UCSD-AML1 (cell line): Measurements from ENCODE around the gene SNORC.

Experiments used
- DNase-seq: peaks from one replicate; lab custom pipeline; 2025; ENCODE audit not compliant: unreplicated experiment; lab: John Stamatoyannopoulos, UW

Gene SNORC

GRCh38 chr2:232869138-232870017 is 686 bp upstream of the SNORC start:
- DNase-seq = no peak

GRCh38 chr2:232870766-232871371 is 805 bp downstream of the SNORC start:
- no peak for DNase-seq

GRCh38 chr2:232871418-232871834 is 1.4 kb downstream of the SNORC start:
- DNase-seq = no peak

- no peak for DNase-seq
Observed at GRCh38 chr2:232871835-232872736, 2.0 kb downstream of the SNORC start.

GRCh38 chr2:232872826-232873225 is 2.8 kb downstream of the SNORC start:
- no peak for DNase-seq

GRCh38 chr2:232873292-232873908 is 3.3 kb downstream of the SNORC start:
- DNase-seq = no peak

GRCh38 chr2:232873909-232874641 is 4.0 kb downstream of the SNORC start:
- DNase-seq = no peak

GRCh38 chr2:232874677-232875223 is 4.7 kb downstream of the SNORC start:
- DNase-seq = no peak

- no peak for DNase-seq
Observed at GRCh38 chr2:232875256-232876121, 5.4 kb downstream of the SNORC start.

- no peak for DNase-seq
Observed at GRCh38 chr2:232876161-232876977, 6.3 kb downstream of the SNORC start.

GRCh38 chr2:232876978-232877441 is 6.9 kb downstream of the SNORC start:
- DNase-seq = no peak

- DNase-seq = no peak
Observed at GRCh38 chr2:232877940-232878511, 8.0 kb downstream of the SNORC start.

- DNase-seq = no peak
Observed at GRCh38 chr2:232878855-232879617, 9.0 kb downstream of the SNORC start.

GRCh38 chr2:232879618-232880494 is 9.8 kb downstream of the SNORC start:
- DNase-seq = no peak

- DNase-seq = no peak
Observed at GRCh38 chr2:232880764-232881351, 10.8 kb downstream of the SNORC start.

GRCh38 chr2:232882085-232882484 is 12.0 kb downstream of the SNORC start:
- DNase-seq = no peak
